PC-9 (cell line): ENCODE results near the gene TIMM13. TPM values are rescaled to one million over a fixed set of nuclear protein-coding genes. Genes with fewer than 3 reads are reported as not detected.

ENCODE experiments used
- BruUV-seq: library from RNA; stranded (reverse); fragments of 400-500 nt; replicated peaks from 2 replicates; lab custom pipeline; 2021; lab: Mats Ljungman, UMichigan
- CTCF ChIA-PET: fragments of 300-600 bp; sonication (Branson Sonifier 250); formaldehyde crosslinking; loops from one replicate; lab custom pipeline; 2022; ENCODE audit warnings: antibody characterized with exemption; lab: Charles Lee
- POLR2A ChIA-PET: fragments of 300-600 bp; sonication (Branson Sonifier 250); formaldehyde crosslinking; loops from one replicate; lab custom pipeline; 2022; ENCODE audit warnings: antibody characterized with exemption; ENCODE audit not compliant: unreplicated experiment; lab: Charles Lee
- DNase-seq, 2 experiments: peaks; one replicate each; pipeline versions ENCODE4 v3.0.0 to v3.0.0-alpha.2; 2015 to 2022; ENCODE audit warnings: mixed read lengths in 1 of 2
- H2AFZ ChIP-seq: fragments of 200-600 bp; sonication (generic); 2 replicates; pipeline ENCODE4 v1.8.1; 2017; ENCODE audit warnings: antibody characterized with exemption
- H3F3A ChIP-seq: fragments of 200-600 bp; sonication (generic); 2 replicates; pipeline ENCODE4 v1.8.1; 2017; ENCODE audit warnings: antibody characterized with exemption, mild to moderate bottlenecking, low read depth; ENCODE audit not compliant: insufficient read depth
- H3K27ac ChIP-seq: fragments of 200-600 bp; sonication (generic); 2 replicates; pipeline ENCODE4 v1.6.1; 2016; ENCODE audit warnings: mixed run types
- H3K27me3 ChIP-seq: fragments of 200-600 bp; sonication (generic); 2 replicates; pipeline ENCODE4 v1.6.1; 2016; ENCODE audit warnings: low read depth, mixed run types; ENCODE audit not compliant: insufficient read depth
- H3K36me3 ChIP-seq: fragments of 200-600 bp; sonication (generic); 2 replicates; pipeline ENCODE4 v1.6.1; 2016; ENCODE audit warnings: low read depth, mixed run types
- H3K4me1 ChIP-seq: fragments of 200-600 bp; sonication (generic); replicated peaks from 2 replicates; pipeline ENCODE4 v1.6.1; 2016; ENCODE audit warnings: mixed run types; ENCODE audit not compliant: insufficient read depth
- H3K4me2 ChIP-seq: fragments of 200-600 bp; sonication (generic); 2 replicates; pipeline ENCODE4 v1.6.1; 2017; ENCODE audit warnings: mixed run types
- H3K4me3 ChIP-seq: fragments of 200-600 bp; sonication (generic); 2 replicates; pipeline ENCODE4 v1.6.1; 2016; ENCODE audit warnings: mixed run types
- H3K79me2 ChIP-seq: fragments of 200-600 bp; sonication (generic); 2 replicates; pipeline ENCODE4 v1.6.1; 2017; ENCODE audit warnings: low read depth, mixed run types
- H3K9me2 ChIP-seq: fragments of 200-600 bp; sonication (generic); 2 replicates; pipeline ENCODE4 v1.8.1; 2017; ENCODE audit warnings: mild to moderate bottlenecking; ENCODE audit not compliant: insufficient read depth
- H3K9me3 ChIP-seq: fragments of 200-600 bp; sonication (generic); 2 replicates; pipeline ENCODE4 v1.8.1; 2016; ENCODE audit warnings: low read depth; ENCODE audit not compliant: insufficient read depth
- H4K20me1 ChIP-seq: fragments of 200-600 bp; sonication (generic); 2 replicates; pipeline ENCODE4 v1.8.1; 2017; ENCODE audit not compliant: insufficient read depth
- CTCF ChIP-seq: fragments of 200-600 bp; sonication (generic); conservative IDR thresholded peaks from 2 replicates; pipeline ENCODE4 v1.6.1; 2017; ENCODE audit warnings: mixed run types, antibody characterized with exemption, mild to moderate bottlenecking, moderate library complexity
- EZH2 ChIP-seq: fragments of 200-600 bp; sonication (generic); IDR thresholded peaks from 2 replicates; pipeline ENCODE4 v1.8.0; 2017; ENCODE audit warnings: antibody characterized with exemption, low read depth
- intact Hi-C: fragments of 100-400 bp; cut with micrococcal nuclease; formaldehyde crosslinking; loops from one replicate; pipeline ENCODE4 v1.10.0; 2022; ENCODE audit not compliant: unreplicated experiment
- total RNA-seq: library from RNA; stranded (reverse); gene quantifications from 2 replicates; pipeline ENCODE4 v1.2.3, GENCODE V29; 2021

The TIMM13 gene
- total RNA-seq, 1 experiment from 2014 or later, result 80.0 TPM

GRCh38 chr19:2475702-2476450 lies 48.5 kb upstream of the TIMM13 start, which contains the start of gene GADD45B:
GADD45B (plus strand) TSS chr19:2476127; CDS start chr19:2476359, 232 bp downstream.
- intact Hi-C loops, result loop anchor here (1.0 to 2.0 kb wide), 4 partner anchors 15 to 103 kb away; no protein-coding TSS in a partner anchor
- POLR2A ChIA-PET, result interaction anchor here (0.5 to 3.6 kb wide), 22 partner anchors 14 to 571 kb away, joined by 3 to 33 read pairs (median 5); no protein-coding TSS in a partner anchor
- H2AFZ ChIP-seq, result no peak within 1 kb of the TSS

DNA sequence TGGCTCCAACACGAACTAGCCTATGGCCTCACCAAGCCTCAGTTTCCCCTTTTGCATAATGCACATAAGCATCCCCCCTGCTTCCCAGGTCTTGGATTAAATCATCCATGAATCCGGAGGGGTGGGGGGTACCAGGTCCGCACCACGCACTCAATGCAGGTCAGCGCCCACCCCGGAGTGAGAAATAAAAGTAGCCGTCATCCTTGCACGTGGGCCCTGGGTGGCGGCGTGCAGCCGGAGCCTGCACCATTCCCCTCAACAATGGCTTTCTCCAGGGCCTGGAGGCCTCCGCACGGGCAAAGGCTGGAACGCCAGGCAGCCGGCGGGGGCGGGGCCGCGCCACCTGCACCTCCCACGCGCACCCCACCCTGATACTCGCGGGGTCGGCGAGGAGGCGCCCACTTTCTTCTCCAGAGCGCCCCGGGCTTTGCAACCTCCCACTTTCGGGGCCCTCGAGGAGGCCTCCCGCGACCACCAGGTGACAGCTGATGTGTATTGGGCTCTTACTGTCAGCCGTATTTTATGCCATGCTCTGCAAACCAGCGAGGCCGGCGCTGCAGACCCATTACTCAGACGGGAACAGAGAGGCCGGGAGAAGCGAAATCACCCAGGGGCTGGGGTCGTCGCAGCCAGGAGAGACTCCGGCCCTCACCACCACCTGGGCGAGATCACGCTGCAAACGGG lies 47.8 kb upstream of the TIMM13 start:
- intact Hi-C loops, result loop anchor here (1.0 kb wide), 1 partner anchor 104 kb away; no protein-coding TSS in a partner anchor
- Histone ChIP-seq H3K4me2 (peak overlapping the region; percentile 90), H3K27ac (peak overlapping the region; percentile 45; the same call in 1 of the 2 replicates), H4K20me1 (peaks cover 11% of the 10 kb centered on the region; the same call in 1 of the 2 replicates), H3K79me2 (peaks cover 26% of the 10 kb centered on the region), H3K27me3 (no peaks in the 10 kb centered on the region), H3K9me2 (no peaks in the 10 kb centered on the region), H3F3A (peaks cover 22% of the 10 kb centered on the region; the same call in 1 of the 2 replicates), H3K36me3 (no peaks in the 10 kb centered on the region), H3K4me3 (peak overlapping the region; percentile 77; the same call in 1 of the 2 replicates), H3K4me1 (peaks cover 11% of the 10 kb centered on the region), H3K9me3 (no peaks in the 10 kb centered on the region), H2AFZ (no peak overlapping the region)
- CTCF ChIA-PET, result interaction anchor here (1.2 kb wide), 1 partner anchor 104 kb away, joined by 8 read pairs; no protein-coding TSS in a partner anchor
- DNase-seq, result peak in 1 of 2 experiments; percentile 57
- POLR2A ChIA-PET, result interaction anchor here (0.5 to 3.6 kb wide), 16 partner anchors 14 to 571 kb away, joined by 3 to 33 read pairs (median 5); no protein-coding TSS in a partner anchor
- TF ChIP-seq CTCF (no peak), EZH2 (no peak)
- BruUV-seq, result no TSS peak

More at GRCh38 chr19:2475702-2476450, 48.5 kb upstream of the TIMM13 start, which contains the start of gene GADD45B:
- Histone ChIP-seq H3K4me2 (peak within 1 kb of the TSS; percentile 90), H3K9me3 (no peaks in the 10 kb centered on the region), H3K27ac (peak within 1 kb of the TSS; percentile 92), H3K4me1 (peaks cover 11% of the 10 kb centered on the region), H3K36me3 (no peaks in the 10 kb centered on the region), H3K79me2 (peaks cover 26% of the 10 kb centered on the region), H3K4me3 (peak within 1 kb of the TSS; percentile 77), H4K20me1 (peaks cover 11% of the 10 kb centered on the region; the same call in 1 of the 2 replicates), H3K27me3 (no peaks in the 10 kb centered on the region), H3F3A (peaks cover 22% of the 10 kb centered on the region; the same call in 1 of the 2 replicates), H3K9me2 (no peaks in the 10 kb centered on the region)
- TF ChIP-seq EZH2 (no peak), CTCF (no peak)
- CTCF ChIA-PET, result interaction anchor here (0.6 to 1.2 kb wide), 3 partner anchors 48 to 546 kb away, joined by 3 to 8 read pairs (median 6); no protein-coding TSS in a partner anchor
- peak; percentile 82 to 94 for DNase-seq
- no TSS peak for BruUV-seq
